Umbilical cord (tissue), 2 donors: ENCODE measurements around the gene GAGE1. TPM values are rescaled to one million over a fixed set of nuclear protein-coding genes. Genes with fewer than 3 reads are reported as not detected.
"Not testable (repeated sequence)": the region's sequence is repeated elsewhere in the genome, so short reads cannot be mapped to it uniquely, and the experiment has no call there.

Source experiments
- DNase-seq: peaks from one replicate; pipeline ENCODE4 v3.0.0-alpha.2; 2015; ENCODE audit warnings: low spot score
- total RNA-seq: library from RNA; depleted of rRNA; stranded (reverse); fragments of >200 nt; gene quantifications from one replicate; pipeline ENCODE4 v1.2.3, GENCODE V29; 2014; ENCODE audit warnings: low replicate concordance; ENCODE audit not compliant: insufficient read depth

The GAGE1 gene
- 1.4 TPM for total RNA-seq

- DNase-seq, result not testable (repeated sequence)
Observed at GRCh38 chrX:49598720-49599119, at the start of gene GAGE1. GAGE1 (plus strand) TSS chrX:49599020; CDS start chrX:49600175, 1,155 bp downstream.

DNA sequence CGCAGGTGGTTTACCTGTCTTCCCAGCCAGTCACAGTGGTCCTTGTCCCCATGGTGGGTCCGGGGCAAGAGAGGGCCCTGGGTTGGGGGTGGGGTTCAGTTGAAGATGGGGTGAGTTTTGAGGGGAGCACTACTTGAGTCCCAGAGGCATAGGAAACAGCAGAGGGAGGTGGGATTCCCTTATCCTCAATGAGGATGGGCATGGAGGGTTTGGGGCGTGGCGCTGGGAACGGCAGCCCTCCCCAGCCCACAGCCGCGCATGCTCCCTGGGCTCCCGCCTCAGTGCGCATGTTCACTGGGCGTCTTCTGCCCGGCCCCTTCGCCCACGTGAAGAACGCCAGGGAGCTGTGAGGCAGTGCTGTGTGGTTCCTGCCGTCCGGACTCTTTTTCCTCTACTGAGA, 47.8 kb upstream of the GAGE1 start, which contains the start of gene GAGE12E:
Gene GAGE12E (plus strand): TSS at position 301 of the 400 bp plus-strand sequence. CDS start 1,155 bp downstream, outside the sequence.
- DNase-seq, result not testable (repeated sequence)

DNA sequence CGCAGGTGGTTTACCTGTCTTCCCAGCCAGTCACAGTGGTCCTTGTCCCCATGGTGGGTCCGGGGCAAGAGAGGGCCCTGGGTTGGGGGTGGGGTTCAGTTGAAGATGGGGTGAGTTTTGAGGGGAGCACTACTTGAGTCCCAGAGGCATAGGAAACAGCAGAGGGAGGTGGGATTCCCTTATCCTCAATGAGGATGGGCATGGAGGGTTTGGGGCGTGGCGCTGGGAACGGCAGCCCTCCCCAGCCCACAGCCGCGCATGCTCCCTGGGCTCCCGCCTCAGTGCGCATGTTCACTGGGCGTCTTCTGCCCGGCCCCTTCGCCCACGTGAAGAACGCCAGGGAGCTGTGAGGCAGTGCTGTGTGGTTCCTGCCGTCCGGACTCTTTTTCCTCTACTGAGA, 38.3 kb upstream of the GAGE1 start, which contains the start of gene GAGE12F:
Gene GAGE12F (plus strand): TSS at position 301 of the 400 bp plus-strand sequence. CDS start 1,155 bp downstream, outside the sequence.
- not testable (repeated sequence) for DNase-seq

DNA sequence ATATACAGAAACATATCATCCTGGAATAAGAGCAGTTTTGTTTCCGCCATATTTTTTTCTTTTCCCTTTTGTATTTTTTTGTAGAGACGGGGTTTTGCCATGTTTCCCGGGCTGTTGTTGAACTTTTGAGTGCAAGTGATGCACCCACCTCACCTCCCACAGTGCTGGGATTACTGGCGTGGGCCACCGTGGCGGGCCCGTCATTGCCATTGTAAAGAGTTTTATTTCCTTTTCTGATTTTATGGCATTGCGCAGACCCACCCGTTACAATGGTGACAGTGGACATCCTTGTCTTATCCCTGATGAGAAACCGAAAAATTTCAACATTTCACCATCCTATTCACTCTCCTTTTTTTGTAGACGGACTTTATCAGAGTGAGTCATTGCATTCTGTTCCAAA, 30.1 kb upstream of the GAGE1 start:
- not testable (repeated sequence) for DNase-seq

- DNase-seq, result not testable (repeated sequence)
Observed at GRCh38 chrX:49569152-49569551, 29.7 kb upstream of the GAGE1 start.

DNA sequence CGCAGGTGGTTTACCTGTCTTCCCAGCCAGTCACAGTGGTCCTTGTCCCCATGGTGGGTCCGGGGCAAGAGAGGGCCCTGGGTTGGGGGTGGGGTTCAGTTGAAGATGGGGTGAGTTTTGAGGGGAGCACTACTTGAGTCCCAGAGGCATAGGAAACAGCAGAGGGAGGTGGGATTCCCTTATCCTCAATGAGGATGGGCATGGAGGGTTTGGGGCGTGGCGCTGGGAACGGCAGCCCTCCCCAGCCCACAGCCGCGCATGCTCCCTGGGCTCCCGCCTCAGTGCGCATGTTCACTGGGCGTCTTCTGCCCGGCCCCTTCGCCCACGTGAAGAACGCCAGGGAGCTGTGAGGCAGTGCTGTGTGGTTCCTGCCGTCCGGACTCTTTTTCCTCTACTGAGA, 28.7 kb upstream of the GAGE1 start, which contains the start of gene GAGE12G:
Gene GAGE12G (plus strand): TSS at position 301 of the 400 bp plus-strand sequence. CDS start 1,155 bp downstream, outside the sequence.
- DNase-seq, result not testable (repeated sequence)

DNA sequence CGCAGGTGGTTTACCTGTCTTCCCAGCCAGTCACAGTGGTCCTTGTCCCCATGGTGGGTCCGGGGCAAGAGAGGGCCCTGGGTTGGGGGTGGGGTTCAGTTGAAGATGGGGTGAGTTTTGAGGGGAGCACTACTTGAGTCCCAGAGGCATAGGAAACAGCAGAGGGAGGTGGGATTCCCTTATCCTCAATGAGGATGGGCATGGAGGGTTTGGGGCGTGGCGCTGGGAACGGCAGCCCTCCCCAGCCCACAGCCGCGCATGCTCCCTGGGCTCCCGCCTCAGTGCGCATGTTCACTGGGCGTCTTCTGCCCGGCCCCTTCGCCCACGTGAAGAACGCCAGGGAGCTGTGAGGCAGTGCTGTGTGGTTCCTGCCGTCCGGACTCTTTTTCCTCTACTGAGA, 19.2 kb upstream of the GAGE1 start, which contains the start of gene GAGE12H:
Gene GAGE12H (plus strand): TSS at position 301 of the 400 bp plus-strand sequence. CDS start 1,155 bp downstream, outside the sequence.
- DNase-seq, result not testable (repeated sequence)

DNA sequence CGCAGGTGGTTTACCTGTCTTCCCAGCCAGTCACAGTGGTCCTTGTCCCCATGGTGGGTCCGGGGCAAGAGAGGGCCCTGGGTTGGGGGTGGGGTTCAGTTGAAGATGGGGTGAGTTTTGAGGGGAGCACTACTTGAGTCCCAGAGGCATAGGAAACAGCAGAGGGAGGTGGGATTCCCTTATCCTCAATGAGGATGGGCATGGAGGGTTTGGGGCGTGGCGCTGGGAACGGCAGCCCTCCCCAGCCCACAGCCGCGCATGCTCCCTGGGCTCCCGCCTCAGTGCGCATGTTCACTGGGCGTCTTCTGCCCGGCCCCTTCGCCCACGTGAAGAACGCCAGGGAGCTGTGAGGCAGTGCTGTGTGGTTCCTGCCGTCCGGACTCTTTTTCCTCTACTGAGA, 9.6 kb upstream of the GAGE1 start, which contains the start of gene GAGE2A:
Gene GAGE2A (plus strand): TSS at position 301 of the 400 bp plus-strand sequence. CDS start 1,155 bp downstream, outside the sequence.
- not testable (repeated sequence) for DNase-seq

GRCh38 chrX:49589769-49590478, 8.9 kb upstream of the GAGE1 start:
- not testable (repeated sequence) for DNase-seq

DNA sequence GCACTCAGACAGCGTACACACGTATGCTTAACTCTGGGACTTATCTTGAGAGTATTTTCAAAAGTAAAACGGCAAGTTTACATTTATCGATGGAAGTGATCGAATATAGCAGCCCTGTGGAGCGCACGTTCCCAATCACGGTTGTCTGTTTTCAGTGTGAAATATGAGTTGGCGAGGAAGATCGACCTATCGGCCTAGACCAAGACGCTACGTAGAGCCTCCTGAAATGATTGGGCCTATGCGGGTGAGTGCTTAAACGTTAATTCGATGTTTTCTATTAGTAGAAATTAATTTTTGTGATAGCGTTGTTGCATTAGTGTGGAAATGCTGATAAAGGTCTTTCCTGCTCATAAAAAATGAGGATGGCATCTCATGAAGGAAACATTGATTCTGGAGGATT, 8.3 kb upstream of the GAGE1 start:
- not testable (repeated sequence) for DNase-seq

DNA sequence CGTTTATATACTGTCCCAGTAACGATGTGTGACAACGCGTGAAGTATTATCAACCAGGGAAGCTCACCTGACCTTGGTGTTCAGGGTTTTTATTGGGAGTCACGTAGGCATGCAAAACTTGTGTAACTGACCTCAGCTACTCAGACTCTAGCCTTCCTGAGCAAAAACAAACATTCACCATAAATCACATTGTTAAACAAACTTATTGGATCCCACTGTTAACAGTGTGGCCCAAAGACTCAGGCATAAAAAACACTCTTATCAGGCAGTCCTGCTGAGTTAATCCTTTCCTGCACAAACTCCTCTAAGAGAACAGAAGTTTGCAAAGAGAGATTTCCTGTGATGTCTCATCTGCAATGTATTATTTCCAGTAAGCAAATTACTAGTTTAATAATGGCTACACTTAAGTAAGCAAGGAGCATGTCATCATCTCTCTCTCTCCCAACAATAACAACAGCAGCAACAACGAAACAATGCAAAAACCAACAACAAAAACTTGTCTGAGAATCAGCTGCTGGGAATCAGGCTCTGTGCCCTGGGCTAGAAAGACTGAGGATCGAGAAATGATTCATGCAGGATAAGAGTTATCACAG, 12.0 kb downstream of the GAGE1 start:
- DNase-seq, result peak; percentile 76

GRCh38 chrX:49618574-49618973, 19.8 kb downstream of the GAGE1 start:
- no peak for DNase-seq

GRCh38 chrX:49627086-49627777, 28.4 kb downstream of the GAGE1 start:
- no peak for DNase-seq

DNA sequence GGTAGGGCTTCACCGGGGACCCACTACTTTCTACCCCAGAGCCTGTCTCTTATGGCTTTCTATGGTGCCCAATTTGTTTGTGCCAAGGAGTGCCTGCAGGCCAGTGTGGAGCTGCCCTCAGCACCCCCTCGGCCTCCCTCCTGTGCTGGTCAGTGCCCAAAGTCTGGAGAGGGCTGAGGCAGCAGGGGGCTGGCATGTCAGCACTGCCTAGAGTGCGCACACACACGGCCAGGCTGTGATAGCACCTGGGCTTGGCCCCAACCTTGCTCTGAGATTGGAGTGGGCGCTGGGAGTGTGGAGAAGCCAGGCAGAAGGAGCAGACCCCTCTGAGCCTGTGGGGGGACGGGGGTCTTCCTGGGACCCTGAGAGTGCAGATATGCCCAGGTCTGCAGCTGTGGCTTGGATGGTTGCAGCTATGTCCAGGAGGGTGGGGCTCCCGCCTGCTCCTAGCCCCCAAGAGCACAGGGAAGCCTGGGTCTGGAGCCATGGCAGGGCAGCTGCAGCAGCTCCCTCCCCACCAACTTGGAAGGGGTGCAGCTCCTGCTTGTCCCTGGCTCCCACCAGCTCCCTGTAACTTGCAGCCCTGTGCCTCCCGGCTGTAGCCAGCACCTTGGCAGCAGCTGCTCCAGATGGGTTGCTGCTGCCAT, 46.3 kb downstream of the GAGE1 start:
- DNase-seq, result no peak

DNA sequence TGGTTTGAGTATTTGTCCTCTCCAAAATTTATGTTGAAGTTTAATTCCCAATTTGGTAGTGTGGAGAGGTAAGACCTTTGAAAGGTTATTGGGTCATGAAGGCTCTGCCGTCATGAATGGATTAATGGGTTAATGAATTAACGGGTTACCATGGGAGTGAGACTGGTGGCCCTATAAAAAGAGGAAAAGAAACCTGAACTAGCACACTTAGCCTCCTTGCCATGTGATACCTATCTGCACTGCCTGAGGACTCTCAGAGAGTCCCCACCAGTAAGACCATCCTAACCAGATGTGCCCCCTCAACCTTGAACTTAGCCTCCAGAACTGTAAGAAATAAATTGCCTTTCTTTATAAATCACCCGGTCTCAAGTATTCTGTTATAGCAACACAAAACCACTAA, 57.7 kb downstream of the GAGE1 start:
- no peak for DNase-seq

Other genes starting within 250 kb of the GAGE1 start
- not detected for gene GAGE12C, start 66.8 kb upstream of the GAGE1 start, total RNA-seq
- not detected for gene GAGE12D, start 57.3 kb upstream of the GAGE1 start, total RNA-seq
- not detected for gene GAGE12E, start 47.7 kb upstream of the GAGE1 start, total RNA-seq
- gene GAGE12F, start 38.2 kb upstream of the GAGE1 start, total RNA-seq, result not detected
- not detected for gene GAGE12G, start 28.6 kb upstream of the GAGE1 start, total RNA-seq
- not detected for gene GAGE12H, start 19.1 kb upstream of the GAGE1 start, total RNA-seq
- not detected for gene GAGE2A, start 9.5 kb upstream of the GAGE1 start, total RNA-seq
- gene PAGE1, start 97.0 kb downstream of the GAGE1 start, total RNA-seq, result not detected
- gene PAGE4, start 230.3 kb downstream of the GAGE1 start, total RNA-seq, result 2.6 TPM